HUES48 (cell line): Measurements from ENCODE around the gene ETDC.
A peak's percentile ranks its signal among the peaks of the same experiment; 100 is the strongest.
"Not testable (repeated sequence)": the region's sequence is repeated elsewhere in the genome, so short reads cannot be mapped to it uniquely, and the experiment has no call there.

Experiments
- H3K27ac ChIP-seq: one replicate; pipeline ENCODE4 v1.7.0; 2013; ENCODE audit warnings: low read depth, low read length, inconsistent platforms
- H3K27me3 ChIP-seq: 2 replicates; pipeline ENCODE4 v1.6.1; 2013; ENCODE audit warnings: mild to moderate bottlenecking, low read length; ENCODE audit not compliant: control insufficient read depth, insufficient read depth
- H3K36me3 ChIP-seq: 2 replicates; pipeline ENCODE4 v1.6.1; 2013; ENCODE audit warnings: low read length; ENCODE audit not compliant: control insufficient read depth, insufficient read depth
- H3K4me1 ChIP-seq: 2 replicates; pipeline ENCODE4 v1.6.1; 2013; ENCODE audit warnings: mild to moderate bottlenecking, low read length; ENCODE audit not compliant: control insufficient read depth, insufficient read depth
- H3K4me3 ChIP-seq: 2 replicates; pipeline ENCODE4 v1.5.1; 2013; ENCODE audit warnings: mild to moderate bottlenecking, low read depth, low read length
- H3K9ac ChIP-seq: 2 replicates; pipeline ENCODE4 v1.6.1; 2013; ENCODE audit warnings: mild to moderate bottlenecking, low read depth, low read length, moderate library complexity
- H3K9me3 ChIP-seq: 2 replicates; pipeline ENCODE4 v1.6.1; 2013; ENCODE audit warnings: low read length; ENCODE audit not compliant: control insufficient read depth, insufficient read depth

The ETDC gene

DNA sequence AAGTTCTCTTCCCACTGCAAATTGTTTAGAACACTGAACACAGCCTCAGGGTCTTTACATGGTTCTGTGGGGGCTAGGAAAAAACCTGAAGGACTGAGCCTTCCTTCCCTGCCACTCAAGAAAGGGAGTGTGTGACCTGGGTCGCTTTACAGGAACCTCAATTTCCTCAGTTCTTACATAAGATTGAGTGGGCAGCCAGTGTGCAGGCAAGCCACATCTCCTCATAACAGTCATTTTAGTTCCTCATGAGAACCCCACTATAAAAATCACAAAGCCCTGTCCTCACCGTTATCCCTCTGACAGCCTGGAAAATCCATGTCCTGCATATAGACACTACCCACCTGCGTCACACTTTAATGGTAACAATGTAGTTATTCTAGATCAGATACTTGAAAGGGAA is 2.1 kb upstream of the ETDC start:
- no peak overlapping the region for H3K9ac ChIP-seq
- H3K4me3 ChIP-seq: no peak overlapping the region
- H3K27me3 ChIP-seq: peaks cover 3% of the 10 kb centered on the region
- no peaks in the 10 kb centered on the region for H3K36me3 ChIP-seq
- H3K4me1 ChIP-seq: peaks cover 29% of the 10 kb centered on the region
- H3K9me3 ChIP-seq: no peaks in the 10 kb centered on the region
- H3K27ac ChIP-seq: no peak overlapping the region

DNA sequence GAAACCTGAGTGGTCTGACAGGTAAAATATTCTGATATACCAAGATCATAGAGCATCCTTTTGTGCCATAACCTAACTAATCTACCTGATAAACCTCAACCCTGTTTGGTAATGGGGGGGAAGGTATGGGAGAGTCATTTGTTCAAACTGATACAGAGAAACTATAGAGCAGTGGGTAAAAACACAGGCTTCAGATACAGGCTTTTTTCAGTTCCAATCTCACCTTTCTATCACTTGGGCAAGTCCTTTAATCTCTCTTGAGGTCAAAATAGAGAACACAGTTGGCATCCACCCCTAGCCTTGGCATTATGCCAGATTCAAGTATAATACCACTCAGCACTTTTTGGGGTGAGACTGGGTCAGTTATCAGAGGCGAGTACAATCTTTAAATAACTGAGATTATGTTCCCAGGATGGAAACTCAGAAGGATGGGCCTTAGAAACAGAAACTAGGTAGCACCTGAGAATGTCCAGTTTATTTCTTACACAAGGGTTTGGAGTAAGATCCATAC is 880 bp upstream of the ETDC start:
- Histone ChIP-seq H3K27ac (no peak overlapping the region), H3K4me3 (no peak overlapping the region)

DNA sequence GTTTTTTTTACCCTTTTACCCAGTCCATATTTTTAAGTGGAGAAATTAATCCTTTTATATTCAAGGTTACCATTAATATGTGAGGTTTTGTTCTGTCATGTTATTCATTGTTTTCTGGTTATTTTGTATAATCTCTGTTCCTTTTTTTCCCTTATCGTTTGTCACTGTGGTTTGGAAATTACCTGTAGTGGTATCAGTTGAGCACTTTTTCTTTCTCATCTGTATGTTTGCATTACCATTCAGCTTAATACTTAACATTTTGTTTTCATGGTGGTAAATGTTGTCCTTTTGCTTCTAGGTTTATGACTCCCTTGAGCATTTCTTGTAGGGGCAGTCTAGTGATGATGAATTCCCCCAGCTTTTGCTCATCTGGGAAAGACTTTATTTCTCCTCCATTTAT is 6.6 kb downstream of the ETDC start:
- no peak overlapping the region for H3K9ac ChIP-seq
- H3K27me3 ChIP-seq: no peaks in the 10 kb centered on the region
- H3K4me3 ChIP-seq: no peak overlapping the region
- peaks cover 2% of the 10 kb centered on the region; the same call in 1 of the 2 replicates for H3K36me3 ChIP-seq
- H3K27ac ChIP-seq: no peak overlapping the region
- no peaks in the 10 kb centered on the region for H3K4me1 ChIP-seq
- peaks cover 38% of the 10 kb centered on the region for H3K9me3 ChIP-seq

More for the DNA sequence above, 880 bp upstream of the ETDC start:
- H3K4me1 ChIP-seq: peaks cover 24% of the 10 kb centered on the region
- no peaks in the 10 kb centered on the region for H3K9me3 ChIP-seq
- no peaks in the 10 kb centered on the region for H3K36me3 ChIP-seq
- peaks cover 3% of the 10 kb centered on the region for H3K27me3 ChIP-seq
- no peak overlapping the region for H3K9ac ChIP-seq

- H3K27me3 ChIP-seq: no peaks in the 10 kb centered on the region
- no peak overlapping the region for H3K4me3 ChIP-seq
- H3K4me1 ChIP-seq: no peaks in the 10 kb centered on the region
- no peak overlapping the region for H3K9ac ChIP-seq
- peaks cover 10% of the 10 kb centered on the region for H3K36me3 ChIP-seq
- H3K9me3 ChIP-seq: peaks cover 23% of the 10 kb centered on the region
- no peak overlapping the region for H3K27ac ChIP-seq
Measured at GRCh38 chrX:135324463-135324862, 15.2 kb downstream of the ETDC start.

- not testable (repeated sequence) for H3K4me3 ChIP-seq, H3K27ac ChIP-seq, H3K27me3 ChIP-seq, H3K9ac ChIP-seq, H3K36me3 ChIP-seq, H3K4me1 ChIP-seq
- peaks cover 23% of the 10 kb centered on the region for H3K9me3 ChIP-seq
Measured at GRCh38 chrX:135325036-135325818, 15.9 kb downstream of the ETDC start.

- H3K4me1 ChIP-seq: peaks cover 11% of the 10 kb centered on the region; the same call in 1 of the 2 replicates
- no peak overlapping the region for H3K9ac ChIP-seq
- H3K9me3 ChIP-seq: peaks cover 8% of the 10 kb centered on the region
- no peak overlapping the region for H3K4me3 ChIP-seq
- H3K36me3 ChIP-seq: peaks cover 5% of the 10 kb centered on the region; the same call in 1 of the 2 replicates
- no peaks in the 10 kb centered on the region for H3K27me3 ChIP-seq
- H3K27ac ChIP-seq: no peak overlapping the region
Measured at GRCh38 chrX:135327299-135327698, 18.0 kb downstream of the ETDC start.

- Histone ChIP-seq H3K27ac (no peak overlapping the region), H3K36me3 (peaks cover 7% of the 10 kb centered on the region; the same call in 1 of the 2 replicates), H3K4me3 (no peak overlapping the region), H3K9ac (no peak overlapping the region), H3K9me3 (peaks cover 2% of the 10 kb centered on the region; the same call in 1 of the 2 replicates), H3K4me1 (peaks cover 11% of the 10 kb centered on the region; the same call in 1 of the 2 replicates), H3K27me3 (no peaks in the 10 kb centered on the region)
Measured at GRCh38 chrX:135328421-135329005, 19.2 kb downstream of the ETDC start.

GRCh38 chrX:135330706-135331105 is 21.4 kb downstream of the ETDC start:
- Histone ChIP-seq H3K27me3 (no peaks in the 10 kb centered on the region), H3K4me3 (no peak overlapping the region), H3K36me3 (peaks cover 7% of the 10 kb centered on the region; the same call in 1 of the 2 replicates), H3K9me3 (peaks cover 2% of the 10 kb centered on the region; the same call in 1 of the 2 replicates), H3K9ac (no peak overlapping the region), H3K4me1 (peaks cover 11% of the 10 kb centered on the region; the same call in 1 of the 2 replicates), H3K27ac (no peak overlapping the region)

DNA sequence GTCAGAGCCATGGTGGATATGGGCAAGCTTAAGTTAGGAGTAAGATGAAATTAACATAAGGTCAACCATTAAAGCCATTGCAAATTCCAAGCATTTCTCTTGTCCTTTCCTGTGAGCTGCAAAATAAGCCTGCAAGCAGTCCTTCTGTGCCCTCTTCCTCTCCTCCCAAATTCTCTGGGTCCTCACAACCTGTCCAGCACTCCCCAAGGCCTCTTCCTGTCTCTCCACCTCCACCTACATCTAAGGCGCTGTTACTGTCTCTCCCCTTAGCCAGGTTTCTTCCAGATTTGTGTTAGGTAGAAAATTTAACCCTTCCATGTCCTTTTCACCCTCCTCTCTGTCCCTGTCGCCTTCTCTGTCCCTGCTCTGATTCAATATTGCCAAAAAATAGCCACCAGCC is 22.2 kb downstream of the ETDC start:
- Histone ChIP-seq H3K9ac (no peak overlapping the region), H3K27me3 (no peaks in the 10 kb centered on the region), H3K36me3 (peaks cover 7% of the 10 kb centered on the region; the same call in 1 of the 2 replicates), H3K27ac (no peak overlapping the region), H3K4me3 (no peak overlapping the region), H3K9me3 (peaks cover 2% of the 10 kb centered on the region; the same call in 1 of the 2 replicates), H3K4me1 (peaks cover 11% of the 10 kb centered on the region; the same call in 1 of the 2 replicates)

DNA sequence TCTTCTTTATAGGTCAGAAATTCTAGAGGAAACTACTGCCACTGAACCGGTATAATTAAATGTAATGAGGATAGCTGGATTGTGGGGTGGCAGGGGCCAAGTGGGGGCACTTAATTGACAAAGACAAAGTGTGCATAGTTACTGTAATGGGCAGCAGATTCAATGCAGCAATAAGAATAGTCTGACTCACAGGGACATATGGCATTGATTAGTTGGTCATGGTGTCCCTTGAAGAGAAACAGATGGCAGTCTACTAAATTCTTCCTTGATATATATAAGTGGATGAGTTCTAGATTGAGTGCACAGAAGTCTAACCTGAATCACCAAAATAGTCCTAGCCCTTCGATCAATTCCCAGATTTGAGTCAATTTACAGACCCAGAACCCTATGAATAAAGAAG is 31.6 kb downstream of the ETDC start:
- Histone ChIP-seq H3K4me3 (peak overlapping the region; percentile 80; the same call in 1 of the 2 replicates), H3K27ac (no peak overlapping the region), H3K27me3 (no peaks in the 10 kb centered on the region)

GRCh38 chrX:135345107-135345589 is 35.9 kb downstream of the ETDC start:
- Histone ChIP-seq H3K9me3 (no peaks in the 10 kb centered on the region), H3K27ac (peak overlapping the region; percentile 10), H3K4me3 (peak overlapping the region; percentile 80), H3K9ac (peak overlapping the region; percentile 32; the same call in 1 of the 2 replicates), H3K4me1 (no peaks in the 10 kb centered on the region), H3K36me3 (peaks cover 34% of the 10 kb centered on the region), H3K27me3 (no peaks in the 10 kb centered on the region)

More for the DNA sequence above, 31.6 kb downstream of the ETDC start:
- Histone ChIP-seq H3K9me3 (no peaks in the 10 kb centered on the region), H3K9ac (no peak overlapping the region), H3K36me3 (peaks cover 8% of the 10 kb centered on the region; the same call in 1 of the 2 replicates), H3K4me1 (no peaks in the 10 kb centered on the region)
